C1 segment of cervical spinal cord (tissue), 14 donors: ENCODE results near the gene MDM4.

ENCODE experiments used
- DNase-seq, 14 donors: peaks; one replicate each; lab custom pipeline; 2025; lab: John Stamatoyannopoulos, UW

MDM4 gene

DNA sequence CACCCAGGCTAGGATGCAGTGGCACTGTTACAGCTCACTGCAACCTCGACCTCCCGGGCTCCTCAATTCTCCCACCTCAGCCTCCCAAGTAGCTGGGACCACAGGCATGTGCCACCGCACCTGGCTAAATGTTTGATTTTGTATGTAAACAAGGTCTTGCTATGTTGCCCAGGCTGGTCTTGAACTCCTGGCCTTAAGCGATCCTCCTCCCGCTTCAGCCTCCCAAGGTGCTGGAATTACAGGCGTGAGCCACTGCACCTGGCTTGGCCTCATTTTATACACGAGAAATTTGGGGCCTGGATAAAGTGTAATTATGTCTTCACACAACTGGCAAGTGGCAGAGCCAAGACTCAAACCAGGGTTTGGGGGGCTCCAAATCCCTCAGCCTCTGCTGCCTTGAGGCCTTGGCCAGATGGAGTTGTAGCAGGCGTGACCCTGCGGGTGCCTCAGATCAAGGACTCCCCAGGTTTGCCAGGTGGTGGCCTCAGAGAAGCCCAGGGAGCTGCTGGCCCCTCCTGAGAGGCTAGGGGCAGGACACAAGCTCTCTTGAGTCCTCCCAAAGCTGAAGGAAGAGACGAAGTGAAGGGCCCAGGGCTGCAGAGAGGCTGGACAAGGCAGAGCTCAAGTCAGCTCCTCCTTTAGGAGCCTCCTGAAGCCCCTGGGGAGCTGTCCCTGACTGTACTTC, 61.7 kb downstream of the MDM4 start:
- DNase-seq: no peak

DNA sequence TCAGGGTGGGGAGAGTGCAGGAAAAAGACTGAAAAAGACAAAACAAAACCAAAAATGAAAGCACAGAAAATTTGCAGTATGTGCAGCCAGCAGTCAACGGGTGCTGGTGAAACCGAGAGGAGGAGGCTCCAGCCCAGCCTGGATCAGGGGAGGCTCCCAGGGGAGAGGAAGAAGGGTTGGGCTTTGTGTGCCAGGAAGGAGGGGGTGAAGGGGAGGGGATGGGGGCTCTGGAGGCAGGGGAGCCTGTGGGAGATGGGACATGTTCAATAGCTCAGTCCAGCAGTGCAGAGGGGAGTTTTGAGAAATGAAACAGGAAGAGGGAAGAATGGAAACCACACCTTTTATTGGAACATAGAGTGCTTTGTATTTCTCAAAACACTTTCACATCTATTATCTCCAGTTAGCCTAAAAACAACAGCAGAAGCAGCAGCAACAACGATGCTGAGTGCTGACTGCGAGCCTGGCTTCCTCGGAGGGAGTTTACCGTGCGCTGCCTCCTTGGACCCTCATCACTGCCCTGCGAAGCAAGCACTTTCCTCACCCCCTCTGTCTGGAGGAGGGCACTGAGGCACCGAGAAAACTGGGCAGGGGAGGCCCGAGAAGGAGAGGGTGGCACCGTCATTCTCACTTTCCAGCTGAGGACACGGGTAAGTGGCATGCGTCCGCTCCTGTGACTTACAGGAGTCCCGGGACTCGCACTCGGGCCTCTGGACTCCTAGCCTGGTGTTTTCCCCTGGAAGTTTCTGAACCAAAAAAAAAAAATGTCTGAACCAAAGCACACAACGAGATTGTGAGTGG, 62.9 kb downstream of the MDM4 start:
- no peak for DNase-seq

DNA sequence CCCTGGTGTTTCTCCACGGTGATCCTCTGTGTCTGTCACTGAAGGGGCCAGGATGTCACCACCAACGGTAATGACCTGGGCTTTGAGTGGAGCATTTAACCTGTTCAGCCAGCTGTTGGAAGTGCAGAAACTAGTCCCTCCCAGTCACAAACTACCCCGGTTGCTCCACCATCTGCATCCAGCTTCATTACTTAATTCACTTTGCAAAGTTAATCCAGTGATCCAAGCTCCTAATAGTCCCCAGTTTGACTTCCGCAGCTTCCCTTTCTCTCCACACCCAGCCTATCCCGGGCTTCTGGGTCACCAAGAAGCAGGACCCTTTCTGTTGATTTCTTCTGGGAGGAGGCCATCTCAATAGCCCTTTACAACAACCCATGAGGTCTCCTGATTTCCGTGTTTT, 63.5 kb downstream of the MDM4 start:
- no peak for DNase-seq

DNA sequence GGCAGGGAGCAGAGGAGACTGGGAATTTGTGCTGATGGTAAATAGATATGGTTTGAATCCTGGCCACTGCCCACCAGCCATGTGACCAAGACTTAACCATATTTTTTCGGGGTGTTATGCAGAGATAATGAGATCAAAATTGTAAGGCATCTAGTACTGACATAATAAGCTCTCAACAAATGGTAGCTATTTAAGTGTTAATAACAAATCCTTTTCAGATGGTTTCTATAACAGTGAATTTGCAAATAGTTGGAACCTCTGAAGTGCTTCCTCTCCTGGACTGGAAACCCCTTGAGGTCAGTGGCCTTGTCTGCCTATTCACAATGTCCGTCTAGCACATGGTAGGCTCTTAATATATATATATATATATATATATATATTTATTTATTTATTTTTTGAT, 64.7 kb downstream of the MDM4 start:
- DNase-seq: no peak

DNA sequence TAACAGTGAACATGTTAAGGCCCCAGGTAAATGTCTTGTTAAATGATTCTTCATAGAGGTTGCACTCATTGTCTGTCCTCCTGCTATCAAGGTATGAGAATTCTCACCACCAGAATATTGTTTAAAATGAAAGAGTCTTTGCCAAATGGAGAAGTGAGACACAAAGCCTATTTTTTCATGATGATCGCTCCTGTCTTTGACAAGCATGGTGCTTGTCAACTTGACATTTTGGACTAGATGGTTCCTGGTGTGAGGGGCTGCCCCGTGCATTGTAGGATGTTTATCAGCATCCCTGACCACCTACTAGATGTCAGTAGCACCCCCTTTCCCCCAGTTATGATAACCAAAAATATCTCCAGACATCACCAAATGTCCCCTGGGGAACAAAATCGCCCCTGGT, 65.6 kb downstream of the MDM4 start:
- DNase-seq: no peak

DNA sequence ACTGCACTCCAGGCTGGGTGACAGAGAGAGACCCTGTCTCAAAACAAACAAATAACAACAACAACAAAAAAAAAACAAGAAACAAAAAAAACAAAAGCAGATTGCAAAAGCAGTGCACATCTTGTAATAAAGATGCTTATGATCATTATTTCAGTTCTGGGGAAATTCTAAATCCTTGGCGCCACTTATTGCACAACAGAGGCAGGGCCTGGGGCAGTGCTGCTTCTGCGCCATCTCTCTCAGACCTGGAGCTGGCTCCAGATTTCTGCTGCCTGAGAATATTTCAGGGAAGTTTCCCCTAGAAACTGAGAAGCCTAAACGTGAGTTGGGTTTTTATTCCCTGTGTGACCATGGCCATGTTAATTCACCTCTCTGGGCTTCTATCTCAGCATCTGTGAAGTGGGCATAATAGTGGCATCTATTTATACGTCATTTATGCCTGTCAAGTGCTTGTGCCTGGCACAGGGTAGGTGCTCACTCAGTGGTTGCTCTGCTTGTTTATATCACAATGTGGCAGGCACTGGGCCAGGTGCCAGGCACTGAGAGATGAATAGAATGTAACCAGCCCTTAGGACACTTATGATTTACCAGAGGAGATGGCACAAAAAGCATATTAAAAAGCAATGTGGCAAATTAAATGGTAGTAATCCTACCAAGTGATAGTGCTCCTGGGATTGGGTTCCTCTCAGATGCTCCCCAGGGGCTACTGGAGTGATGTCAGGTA, 67.9 kb downstream of the MDM4 start:
- DNase-seq: peak in 4 of 14 donors; percentile 5 to 46 (median 8)

DNA sequence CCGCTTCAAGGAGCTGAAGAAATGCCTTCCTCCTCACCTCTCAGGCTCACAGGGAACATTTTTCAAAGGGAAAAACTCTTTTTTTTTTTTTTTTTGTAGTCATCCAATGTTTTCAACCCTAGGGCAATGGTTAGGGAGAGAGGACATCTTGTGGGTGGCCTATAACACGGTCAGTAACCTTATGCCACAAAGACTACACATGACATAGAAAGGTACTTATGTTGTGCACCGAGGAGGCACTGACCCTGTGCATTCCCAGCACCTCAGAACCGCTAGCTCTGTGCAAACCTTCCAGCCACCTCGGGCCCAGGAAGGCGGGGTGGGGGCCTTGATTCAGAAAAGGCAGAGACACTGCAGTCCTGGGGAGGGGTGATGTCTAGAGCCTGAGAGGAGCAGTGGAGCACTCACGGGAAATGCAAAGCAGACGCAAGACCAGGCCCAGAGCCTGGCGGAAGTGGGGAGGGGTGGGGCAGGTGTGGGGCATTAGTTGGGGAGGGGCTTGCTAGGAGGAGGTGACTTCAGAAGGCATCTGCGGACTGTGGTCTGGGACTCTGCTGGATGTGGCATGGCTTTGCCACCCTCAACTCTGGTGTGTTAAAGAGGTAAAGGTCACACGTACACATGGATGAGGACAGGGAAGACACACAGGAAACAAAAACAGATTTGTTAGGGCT, 68.6 kb downstream of the MDM4 start:
- no peak for DNase-seq

DNA sequence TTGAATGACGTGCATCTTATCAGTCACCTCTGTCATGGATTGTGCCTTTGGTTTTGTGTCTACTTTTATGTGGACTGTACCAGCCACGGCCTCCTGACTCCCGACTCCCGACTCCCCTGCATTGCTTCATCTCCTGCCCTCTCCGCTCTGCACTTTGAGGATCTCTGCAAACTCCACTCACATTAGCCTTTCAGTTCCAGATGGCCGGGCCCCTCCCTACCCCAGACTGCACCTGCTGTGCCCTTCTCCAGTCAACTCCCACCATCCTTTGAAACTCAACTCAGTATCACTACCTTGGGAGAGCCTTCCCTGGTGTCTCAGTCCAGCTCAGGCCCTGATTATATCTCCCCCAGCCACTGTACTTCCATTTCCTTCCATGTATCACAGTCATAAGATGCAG, 71.4 kb downstream of the MDM4 start:
- no peak for DNase-seq

DNA sequence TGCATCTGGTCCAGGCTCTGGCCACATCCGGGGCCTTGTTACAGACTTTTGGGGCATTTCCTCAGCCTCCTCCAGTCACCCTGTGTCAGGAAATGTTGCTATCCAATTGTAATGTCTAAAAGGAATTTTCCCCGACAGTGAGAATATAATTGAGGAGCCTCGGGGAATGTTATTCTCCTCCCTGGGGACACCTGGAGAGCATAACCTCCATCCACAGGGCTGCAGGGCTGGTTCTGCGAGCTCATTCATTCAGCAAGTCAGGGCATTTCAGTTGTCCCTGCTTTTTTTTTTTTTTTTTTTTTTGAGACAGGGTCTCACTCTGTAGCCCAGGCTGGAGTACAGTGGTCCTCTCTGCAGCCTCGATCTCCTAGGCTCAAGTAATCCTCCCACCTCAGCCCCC, 72.6 kb downstream of the MDM4 start:
- no peak for DNase-seq

DNA sequence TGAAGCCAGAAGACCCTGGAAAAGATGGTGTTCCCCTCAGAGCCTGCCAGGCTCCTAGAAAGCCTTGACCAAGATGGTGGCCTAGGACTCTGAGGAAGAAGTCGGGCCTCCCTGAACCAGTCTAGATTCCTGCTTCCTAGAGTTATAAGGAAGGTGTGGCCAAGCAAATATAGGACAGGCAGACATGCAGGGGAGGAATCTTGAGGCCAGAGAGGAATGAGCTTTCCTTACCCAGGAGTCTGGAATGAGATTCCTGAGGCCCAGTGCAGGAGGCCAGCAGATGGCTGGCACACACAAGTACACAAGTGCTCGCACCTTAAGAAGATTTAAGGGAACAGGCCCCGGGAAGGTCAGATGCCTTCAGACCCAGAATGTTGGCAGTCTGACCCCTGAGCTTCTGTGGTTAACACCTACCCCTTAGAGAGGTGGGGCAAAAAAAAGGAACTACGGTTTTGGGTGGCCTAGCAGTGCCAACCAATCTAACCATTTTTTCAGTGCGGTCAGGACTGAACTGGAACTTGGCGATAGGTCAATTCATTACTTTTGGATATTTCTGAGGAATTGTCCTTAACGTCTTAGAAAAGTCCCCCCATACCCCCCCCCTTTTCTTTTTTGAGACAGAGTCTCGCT, 73.3 kb downstream of the MDM4 start:
- no peak for DNase-seq

DNA sequence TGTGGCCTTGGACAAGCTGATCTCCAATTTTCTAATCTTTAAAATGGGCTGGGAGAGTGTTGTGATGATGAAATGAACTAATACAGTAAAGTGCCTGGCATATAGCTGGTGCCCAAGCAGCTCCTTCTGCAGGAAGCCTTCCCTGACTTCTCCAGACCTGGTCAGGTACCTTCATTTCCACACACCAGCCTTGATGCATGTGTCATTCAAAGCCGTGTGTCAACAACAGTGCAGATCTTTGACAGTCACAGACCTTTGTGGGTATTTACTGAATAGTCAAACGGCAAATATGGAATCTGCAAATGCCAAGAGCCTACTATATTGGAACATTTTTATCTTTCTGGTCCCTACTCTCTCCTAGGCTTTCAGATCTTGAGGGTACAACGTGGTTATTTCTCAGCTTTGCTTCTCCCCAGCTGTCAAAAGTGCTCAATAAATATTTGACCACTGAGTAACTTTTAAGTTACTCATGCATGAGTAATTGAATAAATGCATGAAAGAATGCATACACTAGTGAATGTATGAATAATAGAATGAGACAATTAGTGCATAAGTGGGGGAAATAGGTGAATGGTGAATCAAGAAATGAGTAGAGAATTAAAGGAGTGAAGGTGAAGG, 75.4 kb downstream of the MDM4 start:
- no peak for DNase-seq

DNA sequence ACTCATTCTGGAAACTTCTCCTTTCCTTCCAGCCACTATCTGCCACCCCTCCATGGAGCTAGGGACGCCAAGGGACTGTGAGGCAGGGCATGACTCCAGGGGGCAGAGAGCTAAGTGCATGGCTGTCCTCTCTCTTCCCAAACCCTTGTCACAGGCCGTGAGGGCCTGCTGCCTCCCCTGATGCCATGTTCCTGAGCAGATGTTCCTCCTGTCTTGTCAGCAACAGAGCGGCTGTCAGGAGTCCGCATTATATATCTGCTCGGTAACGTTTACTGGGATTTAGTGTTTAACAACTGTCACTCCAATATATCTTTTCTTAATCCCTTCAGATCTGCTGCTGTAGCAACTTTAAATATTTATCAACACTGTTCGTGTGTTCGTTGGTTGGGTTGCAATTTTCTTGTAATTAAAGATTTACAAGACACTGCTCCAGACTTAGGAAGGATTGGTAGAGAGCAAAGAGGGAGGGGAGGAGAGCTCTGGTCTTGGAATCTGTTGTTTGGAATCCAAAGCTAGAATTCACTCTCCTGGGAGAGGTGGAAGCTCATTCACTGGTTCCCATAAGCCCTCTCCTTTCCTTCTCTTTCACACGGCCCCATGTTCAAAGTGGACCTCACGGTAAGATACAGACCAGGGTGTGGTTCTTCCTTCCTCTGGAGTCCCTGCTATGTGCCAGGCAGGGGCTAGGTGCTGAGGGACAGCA, 76.2 kb downstream of the MDM4 start:
- DNase-seq: no peak

DNA sequence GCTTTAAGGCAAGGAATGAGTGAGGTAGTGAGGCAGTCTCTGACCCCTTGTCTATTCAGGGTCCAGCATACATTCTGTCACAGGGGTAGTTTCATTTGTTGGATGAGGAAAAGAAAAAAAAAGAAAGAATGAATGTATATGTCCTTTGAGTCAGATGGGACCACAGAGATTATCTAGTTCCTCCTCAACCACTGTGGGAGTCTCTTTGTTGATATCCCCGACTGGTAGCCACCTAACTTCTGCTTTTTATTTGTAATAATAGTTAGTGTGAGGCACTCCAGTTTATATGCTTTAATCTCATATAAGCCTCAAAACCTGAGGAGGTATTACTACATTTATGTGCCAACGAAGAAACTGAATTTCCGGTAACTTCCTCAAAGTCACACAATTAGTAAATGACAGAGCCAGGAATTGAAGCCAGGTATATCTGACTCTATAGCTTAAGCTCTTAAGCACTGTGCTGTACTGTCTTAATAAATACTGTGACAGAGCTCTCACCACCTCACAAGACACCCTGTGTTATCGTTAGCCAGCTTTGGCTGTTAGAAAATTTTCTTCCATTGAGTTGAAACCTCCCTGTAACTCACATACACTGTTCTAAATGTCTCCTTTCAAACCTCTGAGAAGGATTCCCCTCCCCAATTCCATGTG, 82.2 kb downstream of the MDM4 start:
- DNase-seq: no peak

DNA sequence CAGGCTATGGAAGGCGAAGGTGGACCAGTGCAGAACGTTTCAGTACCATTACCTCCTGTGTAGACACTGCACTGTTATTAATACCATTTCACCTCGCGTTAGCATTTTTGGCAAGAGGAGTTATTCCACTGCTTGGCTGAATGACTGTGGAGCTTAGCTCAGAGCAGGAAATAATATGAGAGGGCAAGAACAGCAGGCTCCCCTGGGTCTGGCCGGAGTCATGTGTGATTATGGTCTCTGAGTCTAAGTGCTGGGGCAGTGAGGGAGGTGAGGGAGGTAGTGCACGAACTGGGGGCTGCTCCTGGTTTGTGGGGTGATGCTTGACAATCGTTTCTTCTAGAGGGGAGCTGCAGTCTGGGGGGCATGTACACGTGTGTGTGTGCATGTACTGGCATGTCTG, 82.9 kb downstream of the MDM4 start:
- no peak for DNase-seq

DNA sequence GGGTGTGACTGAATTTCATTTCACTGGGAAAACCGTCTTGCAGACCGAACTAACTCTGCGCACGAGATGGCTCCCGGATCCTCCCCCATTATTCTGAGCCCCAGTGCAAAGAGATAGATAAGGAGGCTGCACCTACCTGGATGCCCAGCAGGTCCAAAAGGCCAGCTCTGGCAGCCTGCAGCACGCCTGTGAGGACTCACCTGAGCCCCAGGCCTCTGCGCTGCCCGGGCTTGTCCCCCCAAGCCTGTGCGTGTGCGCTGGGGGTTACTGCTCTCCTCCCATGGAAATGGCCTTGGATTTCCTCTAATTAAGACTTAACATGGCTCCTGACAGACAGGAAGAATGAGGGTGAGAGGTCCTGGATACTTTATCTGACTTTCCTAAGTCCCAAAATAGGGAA, 83.4 kb downstream of the MDM4 start:
- no peak for DNase-seq

DNA sequence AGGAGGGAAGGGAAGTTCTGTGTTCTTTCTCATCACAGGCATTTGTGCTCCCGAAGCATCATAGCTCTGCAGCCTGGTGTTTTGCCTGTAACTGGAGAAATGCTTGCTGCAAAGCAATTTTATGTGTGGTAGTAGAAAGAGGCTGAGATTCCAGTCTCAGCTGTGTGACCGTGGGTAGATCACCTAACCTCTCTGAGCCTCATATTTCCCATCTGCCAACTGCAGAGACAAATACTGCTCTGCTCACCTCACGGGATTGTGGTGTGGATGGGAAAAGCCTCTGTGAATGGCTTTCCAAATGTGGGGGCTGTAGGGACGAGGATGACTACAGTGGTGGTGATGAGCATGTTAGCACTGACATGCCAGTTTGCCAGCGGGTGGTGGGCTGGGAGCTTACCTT, 84.0 kb downstream of the MDM4 start:
- DNase-seq: no peak

DNA sequence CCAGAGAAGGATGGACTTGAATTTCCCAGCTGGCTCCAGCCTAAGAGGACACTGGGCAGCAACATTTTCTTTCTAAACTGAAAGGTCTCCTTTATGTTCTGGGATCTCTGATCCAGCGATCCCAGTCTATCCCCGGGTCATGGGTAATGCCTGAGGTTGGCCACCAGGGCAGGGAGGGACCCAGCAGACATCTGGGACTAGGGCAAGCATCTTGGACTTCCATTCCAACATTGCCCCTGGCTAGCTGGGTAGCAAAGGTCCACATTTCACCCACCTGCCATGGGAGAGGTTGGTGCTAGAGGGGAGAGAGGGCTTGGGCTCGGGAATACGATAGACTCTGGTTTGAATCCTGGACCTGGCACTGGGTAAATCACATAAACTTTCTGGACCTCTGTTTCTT, 84.8 kb downstream of the MDM4 start:
- DNase-seq: no peak

DNA sequence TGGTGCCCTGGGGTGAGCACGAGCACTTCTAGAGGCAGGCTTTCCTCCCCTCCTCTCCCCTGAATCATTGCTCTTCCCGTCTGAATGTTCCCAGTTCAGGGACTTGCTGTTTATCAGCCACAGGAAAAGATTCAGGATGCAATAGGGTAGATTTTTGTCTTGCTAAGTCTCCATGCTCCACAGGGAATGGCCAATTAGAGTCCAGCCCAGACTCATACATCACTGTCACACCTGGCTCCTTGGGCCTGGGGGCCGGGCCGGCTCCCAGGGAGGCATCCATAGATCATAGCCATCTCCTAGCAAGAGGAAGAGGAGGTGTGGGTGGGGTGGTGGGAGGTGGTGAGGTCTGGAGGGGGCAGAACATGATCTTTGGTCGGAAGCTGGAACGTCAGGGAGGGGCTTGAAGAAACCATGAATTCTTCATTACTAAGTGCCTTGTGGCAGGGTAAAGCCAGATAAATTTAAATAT, 85.9 kb downstream of the MDM4 start:
- no peak for DNase-seq

DNA sequence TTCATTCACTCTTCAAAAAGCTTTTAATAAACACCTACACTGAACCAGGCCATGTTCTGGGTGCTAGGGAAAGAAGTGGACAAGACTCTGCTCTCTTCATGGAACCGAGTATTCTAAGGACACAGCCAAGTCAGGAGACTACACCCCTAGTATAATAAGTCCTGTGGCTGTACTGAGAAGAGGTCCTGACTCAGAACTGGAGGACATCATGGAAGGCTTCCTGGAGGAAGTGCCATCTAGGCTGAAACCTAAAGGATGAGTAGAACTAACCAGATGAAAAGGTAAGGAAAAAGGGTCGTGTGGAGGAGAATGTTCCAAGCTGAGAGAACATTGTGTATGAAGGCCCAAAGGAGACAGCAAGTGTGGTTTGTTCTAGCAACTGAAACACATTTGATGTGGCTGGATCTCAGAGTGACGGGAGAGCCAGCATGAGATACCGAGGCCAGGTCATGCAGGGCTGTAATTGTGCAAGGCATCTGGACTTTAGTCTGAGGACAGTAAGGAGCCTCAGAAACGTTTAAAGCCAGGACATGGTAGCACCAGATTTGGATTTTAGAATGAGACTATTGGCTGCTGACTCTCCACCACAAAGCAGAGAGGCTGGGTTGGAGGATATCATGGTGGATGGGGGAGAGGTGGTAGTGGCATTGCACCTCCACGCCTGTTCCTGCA, 86.8 kb downstream of the MDM4 start:
- no peak for DNase-seq
